Fibroblast of gingiva (primary cell): ENCODE measurements around the gene ENTPD6.
A peak's percentile ranks its signal among the peaks of the same experiment; 100 is the strongest.

Experiments used
- DNase-seq: peaks from one replicate; pipeline ENCODE4 v3.0.0-alpha.2; 2011; ENCODE audit warnings: low read depth

ENTPD6 gene

GRCh38 chr20:25188218-25188617 is 7.3 kb upstream of the ENTPD6 start:
- DNase-seq, result no peak

GRCh38 chr20:25191051-25191450 is 4.5 kb upstream of the ENTPD6 start:
- no peak for DNase-seq

GRCh38 chr20:25191689-25192088 is 3.8 kb upstream of the ENTPD6 start:
- no peak for DNase-seq

- DNase-seq, result peak; percentile 17
Measured at GRCh38 chr20:25193843-25194242, 1.7 kb upstream of the ENTPD6 start.

GRCh38 chr20:25194333-25194972 is 1.1 kb upstream of the ENTPD6 start:
- DNase-seq, result no peak

- DNase-seq, result no peak
Measured at GRCh38 chr20:25195962-25196785, 662 bp downstream of the ENTPD6 start.

- DNase-seq, result no peak
Measured at GRCh38 chr20:25196786-25197120, 1.2 kb downstream of the ENTPD6 start.

- no peak for DNase-seq
Measured at GRCh38 chr20:25197183-25197869, 1.8 kb downstream of the ENTPD6 start.

GRCh38 chr20:25197870-25198190 is 2.3 kb downstream of the ENTPD6 start:
- DNase-seq, result no peak

- no peak for DNase-seq
Measured at GRCh38 chr20:25198663-25199383, 3.3 kb downstream of the ENTPD6 start.

GRCh38 chr20:25199473-25200260 is 4.2 kb downstream of the ENTPD6 start:
- no peak for DNase-seq

GRCh38 chr20:25203089-25203488 is 7.6 kb downstream of the ENTPD6 start:
- no peak for DNase-seq

- no peak for DNase-seq
Measured at GRCh38 chr20:25203871-25204320, 8.4 kb downstream of the ENTPD6 start.

- DNase-seq, result no peak
Measured at GRCh38 chr20:25204550-25205276, 9.2 kb downstream of the ENTPD6 start.

GRCh38 chr20:25205277-25206062 is 10.0 kb downstream of the ENTPD6 start:
- no peak for DNase-seq

GRCh38 chr20:25206063-25206403 is 10.5 kb downstream of the ENTPD6 start:
- DNase-seq, result no peak

- no peak for DNase-seq
Measured at GRCh38 chr20:25206548-25206947, 11.0 kb downstream of the ENTPD6 start.

- no peak for DNase-seq
Measured at GRCh38 chr20:25207149-25207959, 11.8 kb downstream of the ENTPD6 start.

- no peak for DNase-seq
Measured at GRCh38 chr20:25207960-25208534, 12.5 kb downstream of the ENTPD6 start.
